NCI-H187 (cell line): ENCODE results near the gene PRDX2.
A peak's percentile ranks its signal among the peaks of the same experiment; 100 is the strongest.

Experiments used
- DNase-seq, 2 experiments: peaks; one replicate each; lab custom pipeline; 2025; lab: John Stamatoyannopoulos, UW

The PRDX2 gene

GRCh38 chr19:12779162-12779993 is 22.2 kb downstream of the PRDX2 start:
- DNase-seq = no peak

GRCh38 chr19:12778905-12779161 is 22.8 kb downstream of the PRDX2 start:
- DNase-seq = no peak

GRCh38 chr19:12778017-12778904 is 23.3 kb downstream of the PRDX2 start:
- peak in 1 of 2 experiments; percentile 14 for DNase-seq

DNA sequence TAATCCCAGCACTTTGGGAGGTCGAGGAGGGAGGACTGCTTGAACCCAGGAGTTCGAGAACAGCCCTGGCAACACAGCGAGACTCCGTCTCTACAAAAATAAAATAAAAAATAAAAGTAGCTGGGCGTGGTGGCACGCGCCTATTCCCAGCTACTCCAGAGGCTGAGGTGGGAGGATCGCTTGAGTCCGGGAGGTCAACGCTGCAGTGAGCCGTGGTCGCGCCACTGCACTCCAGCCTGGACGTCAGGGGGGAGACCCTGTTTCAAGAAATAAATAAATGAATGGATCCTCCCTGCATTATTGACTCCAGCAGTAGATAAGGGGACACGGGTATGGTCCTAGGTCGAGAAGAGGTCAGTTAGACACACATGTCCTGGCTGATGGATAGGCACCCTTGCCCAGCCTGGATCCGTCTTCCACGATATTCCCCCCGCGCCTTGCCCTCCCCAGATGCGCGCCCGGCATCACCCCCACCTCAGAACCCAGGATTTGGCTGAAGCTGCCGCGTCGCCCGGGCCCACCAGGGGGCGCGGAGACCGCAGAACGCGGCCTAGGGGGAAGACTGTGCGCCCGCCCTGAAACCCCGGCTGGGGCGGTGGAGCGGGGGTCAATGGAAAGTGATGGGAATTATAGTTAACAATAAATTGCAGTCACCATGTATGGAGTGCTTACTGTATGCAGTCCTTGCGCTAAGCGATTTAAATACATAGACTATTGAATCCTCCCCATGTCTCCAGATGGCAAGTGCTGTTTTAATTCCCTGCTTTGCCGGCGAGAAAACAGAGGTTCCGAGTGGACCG is 24.2 kb downstream of the PRDX2 start:
- peak; percentile 35 to 51 for DNase-seq

DNA sequence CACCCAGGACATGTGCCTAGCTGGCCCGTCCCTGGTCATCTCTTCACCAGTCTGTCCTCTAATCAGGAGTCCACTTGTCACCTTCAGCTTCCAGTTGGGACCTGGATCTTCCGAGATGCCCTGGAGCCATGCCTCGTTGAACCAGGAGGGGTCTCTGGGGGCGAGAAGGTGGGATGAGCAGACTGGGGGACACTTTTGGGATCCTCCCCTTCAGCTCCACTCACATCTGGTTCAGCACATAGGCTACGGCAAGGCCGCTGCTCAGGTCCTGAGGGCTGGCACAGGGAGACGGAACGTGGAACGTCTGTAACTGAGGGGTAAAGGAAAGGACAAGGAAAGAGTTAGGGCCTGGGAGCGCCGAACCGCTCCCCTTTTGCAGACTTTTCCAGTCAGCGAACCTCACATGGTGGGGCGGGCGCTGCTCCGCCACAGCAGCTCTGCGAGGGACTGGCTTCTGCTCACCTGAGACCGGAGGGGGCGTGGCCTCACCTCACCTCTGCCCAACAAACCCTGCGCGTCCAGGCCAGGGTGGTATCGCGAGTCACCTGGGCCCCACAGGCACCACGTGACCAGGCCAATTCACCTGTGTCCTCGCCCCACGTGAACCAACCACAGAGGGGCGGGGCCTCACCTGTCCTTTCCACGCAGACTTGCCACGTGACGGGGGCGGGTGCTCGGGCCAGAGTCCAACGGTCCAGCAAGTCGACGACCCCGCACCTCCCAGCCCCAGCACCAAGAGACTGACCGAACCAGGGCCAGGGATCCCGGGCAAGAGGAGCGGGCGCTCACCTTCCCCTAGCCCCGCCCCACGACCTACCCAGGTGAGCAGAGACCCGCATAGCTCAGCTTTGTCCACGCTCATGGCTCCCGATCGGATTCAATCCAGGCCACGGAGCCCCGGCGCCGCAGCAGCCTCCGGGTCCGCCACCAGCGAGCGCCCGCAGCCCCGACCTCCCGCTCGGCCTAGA is 26.7 kb downstream of the PRDX2 start, which contains the start of gene HOOK2:
Gene HOOK2, minus strand, starts transcription at position 965 of the 968 bp plus-strand sequence. Its CDS starts 103 bp downstream, at position 862.
- DNase-seq = peak; percentile 53 to 86

GRCh38 chr19:12773571-12773970 is 28.0 kb downstream of the PRDX2 start:
- DNase-seq = no peak

DNA sequence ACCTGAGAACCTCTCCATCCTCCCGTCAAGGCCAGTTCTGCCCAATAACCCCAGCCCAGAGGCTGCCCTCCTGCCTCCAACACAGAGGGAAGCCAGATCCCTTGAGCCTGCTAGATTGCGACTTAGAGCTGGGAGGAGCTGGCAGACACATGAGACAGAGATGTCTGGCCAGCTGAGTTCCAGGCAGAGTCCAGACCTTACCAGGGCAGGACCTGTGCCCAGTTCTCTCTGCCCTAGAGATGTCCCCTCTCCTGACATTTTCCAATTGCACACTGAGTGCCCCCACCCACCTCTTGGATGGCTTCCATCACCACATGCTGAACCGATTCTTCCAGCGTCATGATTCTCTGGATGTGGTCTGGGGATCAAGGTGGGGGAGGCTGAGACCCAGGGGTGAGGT is 29.3 kb downstream of the PRDX2 start:
- DNase-seq = no peak

DNA sequence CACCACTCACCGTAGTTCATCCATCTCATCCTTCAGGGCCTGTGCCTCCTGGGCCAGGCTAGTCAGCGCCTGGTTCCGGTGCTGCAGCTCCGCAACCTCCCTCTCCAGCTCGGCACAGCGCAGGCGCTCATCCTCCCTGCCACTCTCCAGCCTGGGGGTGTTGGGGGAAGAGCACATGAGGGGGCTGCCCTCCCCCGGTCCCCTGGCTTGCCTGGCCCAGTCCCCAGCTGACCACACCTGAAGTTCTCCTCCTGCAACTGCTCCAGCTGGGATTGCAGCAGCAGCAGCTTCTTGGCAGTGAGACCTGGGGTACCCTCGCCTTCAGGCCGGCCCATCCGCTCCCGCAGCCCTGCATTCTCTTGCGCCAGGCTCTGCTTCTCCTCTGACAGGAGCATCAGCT is 30.7 kb downstream of the PRDX2 start:
- no peak for DNase-seq

DNA sequence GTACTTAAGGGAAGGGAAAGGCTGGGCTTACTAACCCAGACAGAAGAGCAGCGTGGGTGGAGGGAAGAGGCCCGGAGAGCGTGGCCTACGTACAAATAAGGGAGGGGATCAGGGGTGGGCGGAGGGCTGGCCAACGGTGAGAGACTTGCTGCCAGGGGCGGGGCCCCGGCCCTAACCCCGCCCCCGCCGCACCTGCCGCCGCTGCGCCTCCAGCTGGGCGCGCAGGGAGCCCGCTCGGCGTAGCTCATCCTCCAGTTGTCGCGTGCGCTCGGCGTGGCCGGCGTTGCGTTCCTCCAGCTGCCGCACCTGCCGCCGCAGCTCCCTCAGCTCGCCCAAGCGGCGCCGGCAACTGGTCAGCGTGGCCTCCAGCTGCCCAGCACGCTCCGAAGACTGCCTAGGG is 31.9 kb downstream of the PRDX2 start:
- peak; percentile 36 to 80 for DNase-seq

DNA sequence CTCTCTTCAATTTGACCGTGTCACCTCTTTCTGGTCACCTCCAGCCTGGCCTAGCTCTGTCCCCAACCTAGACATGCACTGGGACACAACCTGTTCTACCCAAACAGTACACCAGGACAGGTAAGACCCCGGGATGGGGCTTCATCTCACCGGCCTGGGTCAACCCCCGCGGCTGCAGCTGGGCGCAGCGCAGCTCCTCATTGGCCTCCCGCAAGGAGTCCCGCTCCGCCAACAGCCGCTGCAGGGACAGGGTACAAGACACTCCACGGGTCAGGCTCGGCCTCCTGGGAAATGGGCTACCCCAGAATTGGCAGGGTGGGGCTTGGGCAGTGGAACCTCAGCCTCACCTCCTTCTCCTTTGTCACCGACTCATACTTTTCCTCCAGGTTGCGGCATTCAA is 33.9 kb downstream of the PRDX2 start:
- DNase-seq = no peak

DNA sequence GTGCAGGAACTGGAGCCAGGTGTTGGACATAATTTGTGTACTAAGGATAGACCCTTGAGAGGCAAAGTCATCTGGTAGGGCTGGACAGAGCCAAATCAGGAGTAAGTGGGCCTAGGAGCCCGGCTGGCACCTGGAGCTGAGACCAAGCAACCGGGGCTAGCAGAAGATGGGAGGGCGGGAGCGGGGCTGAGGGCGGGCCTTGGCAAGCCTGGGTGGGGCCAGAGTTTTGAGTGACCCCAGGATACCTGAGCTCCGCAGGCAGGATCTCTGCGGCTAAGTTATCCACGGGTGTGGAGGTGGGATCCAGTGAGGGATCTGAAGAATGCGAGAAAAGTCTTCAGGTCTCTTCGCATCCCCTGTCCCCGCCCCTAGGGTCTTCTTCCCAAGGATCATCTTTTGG is 34.5 kb downstream of the PRDX2 start:
- no peak for DNase-seq

GRCh38 chr19:12766051-12766521 is 35.5 kb downstream of the PRDX2 start:
- DNase-seq = peak; percentile 46 to 64

DNA sequence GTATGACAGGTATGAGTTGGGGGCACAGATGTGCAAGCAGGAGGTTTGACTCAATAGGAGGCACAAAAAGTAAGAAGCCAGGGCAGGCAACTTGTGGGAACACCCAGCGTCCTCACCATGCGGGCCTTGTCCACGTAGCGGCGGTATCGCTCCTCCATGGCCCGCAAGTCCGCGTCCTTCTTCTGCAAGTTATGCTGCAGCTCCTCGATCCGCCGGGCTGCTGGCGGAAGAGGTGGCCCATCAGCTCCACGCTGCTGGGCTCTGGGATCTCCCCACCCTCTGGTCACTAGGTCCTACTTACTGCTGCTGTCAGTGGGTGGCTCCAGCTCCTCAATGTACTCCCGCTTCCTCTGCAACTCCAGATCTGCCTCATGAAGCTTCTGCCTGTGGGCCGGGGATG is 36.9 kb downstream of the PRDX2 start:
- DNase-seq = no peak

DNA sequence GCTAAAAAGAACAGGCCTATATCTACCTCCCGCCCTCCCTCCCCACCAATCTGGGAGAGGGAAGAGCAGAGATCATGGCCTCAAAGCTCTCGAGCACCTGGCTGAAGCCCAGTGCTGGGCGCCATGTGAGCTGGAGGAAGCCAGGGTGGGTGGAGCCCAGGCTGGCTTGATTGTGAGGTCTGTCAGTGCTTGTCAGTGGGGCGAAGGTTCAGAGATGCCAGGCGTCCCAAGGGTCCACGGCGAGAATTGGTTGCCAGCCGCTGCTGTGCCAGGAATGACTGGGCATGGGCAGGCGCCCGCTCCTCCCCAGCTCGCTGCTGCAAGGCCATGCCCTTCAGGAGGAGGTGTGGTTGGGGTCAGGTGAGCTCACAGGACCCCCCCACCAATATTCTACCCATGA is 38.5 kb downstream of the PRDX2 start:
- no peak for DNase-seq

DNA sequence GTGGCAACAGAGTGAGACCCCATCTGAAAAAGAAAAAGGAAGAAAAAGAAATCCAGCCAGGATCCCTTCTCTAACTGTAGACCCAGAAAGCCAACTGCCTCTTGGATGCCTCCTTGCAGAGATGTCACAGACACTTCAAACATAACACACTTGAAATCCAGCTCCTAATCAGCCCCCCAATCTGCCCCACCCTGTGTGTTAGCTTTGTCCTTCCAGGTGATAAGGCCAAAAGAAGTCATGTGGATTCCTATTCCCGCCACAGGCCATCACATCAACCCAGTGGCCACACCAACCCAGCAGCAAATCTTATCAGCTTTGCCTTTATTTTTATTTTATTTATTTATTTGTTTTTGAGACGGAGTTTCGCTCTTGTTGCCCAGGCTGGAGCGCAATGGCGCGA is 41.9 kb downstream of the PRDX2 start:
- DNase-seq = no peak

- DNase-seq = peak; percentile 8 to 10
These were observed 43.9 kb downstream of the PRDX2 start for GRCh38 chr19:12757544-12758274.

- no peak for DNase-seq
These were observed 45.3 kb downstream of the PRDX2 start for GRCh38 chr19:12756150-12756883.

DNA sequence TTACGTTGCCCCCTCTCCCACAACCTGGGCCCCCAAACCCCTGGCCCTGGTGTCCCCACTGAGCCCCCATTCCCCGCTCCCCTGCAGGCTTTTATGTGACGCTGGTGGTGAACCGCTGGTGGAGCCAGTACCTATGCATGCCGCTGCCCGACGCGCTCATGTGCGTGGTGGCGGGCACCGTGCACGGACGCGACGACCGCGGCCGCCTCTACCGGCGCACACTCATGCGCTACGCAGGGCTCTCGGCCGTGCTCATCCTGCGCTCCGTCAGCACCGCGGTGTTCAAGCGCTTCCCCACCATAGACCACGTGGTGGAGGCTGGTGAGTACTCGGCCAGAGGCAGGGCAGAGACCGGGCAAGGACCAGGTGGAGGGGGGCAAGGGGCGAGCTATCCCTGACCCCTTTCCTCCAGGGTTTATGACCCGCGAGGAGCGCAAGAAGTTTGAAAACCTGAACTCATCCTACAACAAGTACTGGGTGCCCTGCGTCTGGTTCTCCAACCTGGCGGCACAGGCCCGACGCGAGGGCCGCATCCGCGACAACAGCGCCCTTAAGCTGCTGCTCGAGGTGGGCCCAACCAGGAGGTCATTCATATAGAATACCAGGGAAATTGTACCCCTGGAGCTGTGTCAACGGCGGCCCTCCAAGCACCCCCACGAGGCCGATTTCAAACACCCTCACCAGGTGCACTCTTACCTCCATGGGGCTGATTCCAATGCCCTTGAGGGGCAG is 47.0 kb downstream of the PRDX2 start:
- no peak for DNase-seq
